GM10266 (cell line): ENCODE measurements around the gene UVRAG.
"Not testable (repeated sequence)": the region's sequence is repeated elsewhere in the genome, so short reads cannot be mapped to it uniquely, and the experiment has no call there.

ENCODE experiments used
- DNase-seq: peaks from one replicate; pipeline ENCODE4 v3.0.0; 2012; ENCODE audit errors: extremely low spot score
- CTCF ChIP-seq: IDR thresholded peaks from 2 replicates; pipeline ENCODE4 v1.5.1; 2012; ENCODE audit warnings: mild to moderate bottlenecking, low read depth; ENCODE audit not compliant: control insufficient read depth, insufficient read depth; ENCODE audit errors: missing control alignments

Gene UVRAG

GRCh38 chr11:75920848-75921247 lies 105.8 kb downstream of the UVRAG start:
- TF ChIP-seq CTCF = no peak
- DNase-seq = no peak

GRCh38 chr11:75921808-75922207 lies 106.8 kb downstream of the UVRAG start:
- no peak for DNase-seq
- no peak for TF ChIP-seq CTCF

- TF ChIP-seq CTCF = no peak
- DNase-seq = no peak
These were observed 110.2 kb downstream of the UVRAG start for GRCh38 chr11:75924966-75925784.

GRCh38 chr11:75925785-75926164 lies 110.8 kb downstream of the UVRAG start:
- DNase-seq = no peak
- TF ChIP-seq CTCF = no peak

- DNase-seq = no peak
- no peak for TF ChIP-seq CTCF
These were observed 114.7 kb downstream of the UVRAG start for GRCh38 chr11:75929706-75930105.

GRCh38 chr11:75930534-75930933 lies 115.5 kb downstream of the UVRAG start:
- TF ChIP-seq CTCF = no peak
- no peak for DNase-seq

- no peak for DNase-seq
- TF ChIP-seq CTCF = no peak
These were observed 116.1 kb downstream of the UVRAG start for GRCh38 chr11:75931124-75931523.

GRCh38 chr11:75933736-75934135 lies 118.7 kb downstream of the UVRAG start:
- DNase-seq = not testable (repeated sequence)
